ENCODE data around the gene RAD51B. TPM values are rescaled to one million over a fixed set of nuclear protein-coding genes. Genes with fewer than 3 reads are reported as not detected.

The RAD51B gene
- total and polyA plus RNA-seq, 9 of the 15 experiments (the other 6 are each of a cell fraction or from before 2014, with no cell fraction given) = 8.5 to 17.3 (median 11.3) TPM

- TF ChIP-seq PKNOX1 (IDR thresholded peaks at IDR 0.05) = no peak
- no peak for TF ChIP-seq SREBF2 (CRISPR knock-in tag; IDR thresholded peaks at IDR 0.05)
- no peak for TF ChIP-seq ZNF232 (CRISPR knock-in tag; IDR thresholded peaks at IDR 0.05)
- TF ChIP-seq POLR2AphosphoS2 (IDR thresholded peaks at IDR 0.05; ENCODE audit: low read length) = no peak
- TF ChIP-seq XRCC5 (IDR thresholded peaks at IDR 0.05; ENCODE audit: low read depth, low read length) = no peak
- peak; percentile 73 for TF ChIP-seq REST (IDR thresholded peaks at IDR 0.05; ENCODE audit: borderline replicate concordance)
- TF ChIP-seq REST (CRISPR knock-in tag; IDR thresholded peaks at IDR 0.05; ENCODE audit: low read depth) = no peak
- TF ChIP-seq MTA3 (IDR thresholded peaks at IDR 0.05; ENCODE audit: borderline replicate concordance) = no peak
- TF ChIP-seq EP400 (IDR thresholded peaks at IDR 0.05) = no peak
- no peak for TF ChIP-seq PHB2 (IDR thresholded peaks at IDR 0.05; ENCODE audit: low read depth)
- no peak for TF ChIP-seq GTF2B (IDR thresholded peaks at IDR 0.05; ENCODE audit: extremely low read depth, insufficient read length)
- no peak for TF ChIP-seq TAF1 (IDR thresholded peaks at IDR 0.05; ENCODE audit: control insufficient read depth, extremely low read depth, insufficient read depth, low read length, severe bottlenecking)
- TF ChIP-seq LARP7 (IDR thresholded peaks at IDR 0.05) = no peak
- no peak for TF ChIP-seq LEF1 (IDR thresholded peaks at IDR 0.05)
- no peak for TF ChIP-seq TRIM24 (IDR thresholded peaks at IDR 0.05)
- no peak for TF ChIP-seq TCF15 (CRISPR knock-in tag; IDR thresholded peaks at IDR 0.05)
- TF ChIP-seq FOXO4 (CRISPR knock-in tag; IDR thresholded peaks at IDR 0.05) = no peak
- TF ChIP-seq HNRNPH1 (optimal IDR thresholded peaks at IDR 0.05; ENCODE audit: low read depth, low read length) = no peak
Measured at GRCh38 chr14:68248481-68249255, 429.1 kb downstream of the RAD51B start (continued).

All from K562 (cell line).